GM21528 (cell line): Measurements from ENCODE around the gene FGFR4.

ENCODE experiments used
- ATAC-seq: cut with Tn5 transposase; IDR thresholded peaks from one replicate; pipeline ENCODE4 v1.9.1; 2021; ENCODE audit warnings: mild to moderate bottlenecking, moderate library complexity; ENCODE audit not compliant: unreplicated experiment, low FRiP score

Gene FGFR4

GRCh38 chr5:177099422-177100093 is 12.8 kb downstream of the FGFR4 start:
- ATAC-seq = no peak

GRCh38 chr5:177100714-177101121 is 14.0 kb downstream of the FGFR4 start:
- no peak for ATAC-seq

DNA sequence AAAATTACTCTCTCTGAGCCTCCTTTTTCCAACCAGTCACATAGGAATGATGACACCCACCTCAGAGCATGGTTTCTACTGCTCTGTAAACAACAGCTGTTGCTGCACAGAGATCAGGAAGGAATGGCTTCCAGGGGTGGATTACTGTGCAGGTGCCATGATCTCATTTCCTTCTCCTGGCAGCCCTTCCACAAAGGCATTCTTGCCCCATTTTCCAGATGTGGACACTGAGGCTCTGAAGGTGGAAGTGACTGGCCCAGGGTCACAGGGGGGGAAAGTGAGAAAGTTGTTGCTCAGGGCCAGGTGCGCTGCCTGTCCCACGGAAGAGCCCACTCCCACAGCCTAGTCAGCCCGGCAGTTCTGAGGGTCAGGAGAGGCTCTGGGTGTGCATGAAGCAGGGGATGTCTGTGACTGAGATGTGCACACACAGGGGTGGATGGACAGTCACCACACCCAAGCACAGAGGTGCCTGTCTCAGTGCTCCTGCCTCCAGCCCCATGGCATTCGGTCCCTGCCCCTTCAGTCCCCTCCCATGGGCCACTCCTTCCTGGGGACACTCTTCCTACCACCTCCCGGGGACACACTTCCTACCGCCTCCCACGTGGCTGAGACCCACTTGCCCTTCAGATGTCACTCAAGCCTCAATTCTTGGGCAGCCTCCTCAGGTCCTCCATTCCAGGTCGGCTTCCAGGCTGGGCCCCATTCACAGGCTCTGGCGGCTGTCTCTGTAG is 17.0 kb downstream of the FGFR4 start:
- no peak for ATAC-seq

- ATAC-seq = no peak
These were observed 19.2 kb downstream of the FGFR4 start for GRCh38 chr5:177105691-177106476.

- ATAC-seq = no peak
These were observed 20.4 kb downstream of the FGFR4 start for GRCh38 chr5:177107159-177107558.

- no peak for ATAC-seq
These were observed 23.1 kb downstream of the FGFR4 start for GRCh38 chr5:177109810-177110209.

- ATAC-seq = no peak
These were observed 25.1 kb downstream of the FGFR4 start for GRCh38 chr5:177111720-177112394.

DNA sequence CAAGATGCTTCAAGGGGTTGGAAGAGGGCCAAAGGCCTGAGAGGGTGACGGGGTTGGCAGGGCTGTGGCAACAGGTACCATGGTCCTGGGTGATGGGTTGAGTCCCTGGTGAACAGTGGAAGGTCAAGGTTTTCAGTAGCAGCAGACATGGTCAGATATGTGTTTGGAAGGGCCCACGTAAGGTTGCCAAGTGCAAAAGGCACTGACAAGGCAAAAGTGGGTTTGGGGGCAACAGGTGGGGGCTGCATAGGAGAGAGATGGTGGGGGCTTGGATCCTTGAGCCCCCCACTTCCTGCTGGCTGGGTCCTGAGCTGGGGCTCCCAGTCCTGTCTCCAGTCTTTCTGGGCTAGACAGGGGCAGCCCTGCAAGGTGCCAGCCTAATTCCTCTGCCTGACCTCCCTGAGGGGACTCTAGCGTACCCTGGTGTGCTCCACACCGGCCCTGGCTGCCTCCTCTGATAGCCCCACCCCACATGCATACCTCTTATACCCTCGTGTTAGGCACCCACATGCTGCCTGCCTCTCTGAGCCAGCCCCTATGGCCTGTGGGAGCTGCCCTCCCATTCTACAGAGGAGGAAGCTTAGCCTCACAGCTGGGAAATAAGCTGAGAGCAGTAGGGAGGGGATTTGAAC is 26.0 kb downstream of the FGFR4 start:
- ATAC-seq = no peak

DNA sequence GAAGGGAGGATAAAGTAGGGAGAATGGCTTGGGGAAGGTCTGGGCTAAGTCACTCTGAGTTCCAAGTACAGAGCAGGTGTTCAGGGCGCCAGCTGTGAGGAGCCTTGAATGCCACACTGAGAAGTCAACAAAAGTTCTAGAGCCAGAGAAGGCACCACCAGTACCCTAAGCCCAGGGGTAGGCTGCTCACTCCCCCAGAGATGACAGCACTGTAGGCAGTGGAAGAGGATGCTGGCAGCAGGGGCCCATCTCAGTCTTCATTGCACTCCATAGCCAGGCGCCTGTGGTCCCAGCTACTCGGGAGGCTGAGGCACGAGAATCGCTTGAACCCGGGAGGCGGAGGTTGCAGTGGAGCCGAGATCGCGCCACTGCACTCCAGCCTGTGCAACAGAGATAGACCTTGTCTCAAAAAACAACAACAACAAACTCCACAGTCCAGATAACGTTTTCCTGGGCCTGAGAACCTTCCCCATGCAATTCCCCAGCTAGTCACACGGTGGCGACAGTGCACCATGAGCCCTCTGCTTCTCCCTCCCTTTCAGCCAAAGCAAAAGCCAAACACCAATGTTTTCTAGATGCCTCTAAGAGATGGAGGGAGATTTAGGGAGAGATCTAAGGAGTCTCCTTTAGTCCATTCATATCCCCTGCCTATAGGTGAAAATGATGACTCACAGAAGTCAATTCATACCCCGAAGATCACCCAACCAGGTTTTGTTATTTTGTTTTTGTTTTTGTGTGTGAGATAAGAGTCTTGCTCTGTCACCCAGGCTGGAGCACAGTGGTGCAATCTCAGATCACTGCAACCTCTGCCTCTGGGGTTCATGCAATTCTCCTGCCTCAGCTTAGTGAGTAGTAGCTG is 27.1 kb downstream of the FGFR4 start:
- ATAC-seq = no peak

DNA sequence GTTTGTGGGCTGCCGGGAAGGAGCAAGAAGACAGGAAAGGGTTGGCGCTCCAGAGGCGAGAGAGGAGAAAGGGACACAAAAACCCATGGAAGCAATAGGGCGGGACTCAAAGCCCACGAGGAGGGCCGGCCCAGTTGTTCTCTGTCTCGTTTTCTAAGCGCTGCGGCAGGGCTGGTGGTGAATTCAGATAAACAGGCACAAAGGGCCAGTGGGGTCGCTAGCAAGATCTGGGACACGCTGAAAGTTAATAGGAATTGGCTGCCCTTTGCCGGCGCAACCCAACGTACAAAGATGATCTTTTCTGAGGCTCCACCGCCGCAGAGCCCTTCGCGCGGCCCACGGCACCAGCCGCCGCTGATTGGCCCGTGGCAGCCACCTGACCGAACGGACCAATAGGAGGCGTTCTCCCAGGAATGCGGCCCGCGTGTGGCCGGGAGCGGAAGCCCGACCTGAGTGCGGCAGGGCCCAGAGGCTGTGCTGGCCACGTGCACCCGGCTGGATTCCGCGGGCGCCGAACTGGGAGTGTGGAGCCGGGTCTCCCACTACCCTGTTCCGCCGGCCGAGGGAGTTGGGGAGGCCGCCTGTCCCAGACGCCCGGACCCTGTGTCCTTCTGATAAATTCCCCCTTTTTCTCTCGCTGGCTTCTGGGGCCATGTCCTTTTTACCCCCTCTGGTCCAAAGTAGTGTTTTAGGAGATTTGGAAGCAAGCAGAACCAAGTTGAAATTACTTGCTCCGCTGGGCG is 30.1 kb downstream of the FGFR4 start:
- no peak for ATAC-seq

GRCh38 chr5:177117441-177118045 is 30.8 kb downstream of the FGFR4 start:
- no peak for ATAC-seq

DNA sequence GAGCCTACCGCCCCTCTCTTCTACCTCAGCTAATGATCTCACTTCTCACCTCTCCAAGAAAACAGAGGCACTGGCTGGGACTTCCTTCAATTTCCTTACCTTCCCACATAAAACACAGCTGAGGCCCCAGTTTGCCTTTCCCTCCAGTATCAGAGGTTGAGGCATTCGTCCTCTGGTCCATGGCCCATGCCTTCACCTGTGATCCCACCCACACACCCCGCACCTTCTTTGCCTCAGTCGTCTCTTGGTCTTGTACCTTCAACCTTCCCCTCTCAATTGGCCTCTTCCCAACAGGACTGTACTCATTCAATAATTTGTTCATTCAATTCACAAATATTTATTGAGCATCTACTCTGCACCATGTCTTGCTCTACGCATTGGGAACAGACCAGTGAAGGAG is 35.9 kb downstream of the FGFR4 start:
- no peak for ATAC-seq

- no peak for ATAC-seq
These were observed 37.2 kb downstream of the FGFR4 start for GRCh38 chr5:177123789-177124485.

GRCh38 chr5:177124486-177124991 is 37.8 kb downstream of the FGFR4 start:
- no peak for ATAC-seq

GRCh38 chr5:177126771-177127170 is 40.1 kb downstream of the FGFR4 start:
- ATAC-seq = no peak

GRCh38 chr5:177128551-177128981 is 41.9 kb downstream of the FGFR4 start:
- ATAC-seq = no peak

GRCh38 chr5:177130211-177131018 is 43.7 kb downstream of the FGFR4 start:
- ATAC-seq = no peak
